ENCODE results near the gene KIAA1328. TPM values are rescaled to one million over a fixed set of nuclear protein-coding genes. Genes with fewer than 3 reads are reported as not detected.

KIAA1328 gene
- polyA plus RNA-seq, 2 of the 4 experiments (the other 2 are of a cell fraction): 1.7 to 3.9 TPM

GRCh38 chr18:37270666-37271052 is 441.7 kb downstream of the KIAA1328 start:
- Histone ChIP-seq H3K4me2 (no peak overlapping the region), H3K4me1 (no peaks in the 10 kb centered on the region), H3K4me3 (no peak overlapping the region), H3K27ac (no peak overlapping the region), H3K9me3 (no peaks in the 10 kb centered on the region)
- CTCF ChIA-PET: no interaction called here
- WGBS (ENCODE audit: missing lambda C conversion rate): 70% methylated on average over 5 of the region's 7 CpGs
- POLR2A ChIA-PET: no interaction called here
- no peak for DNase-seq (ENCODE audit: low read depth in 1 of 2, low spot score in 1 of 2)
- no peak for FAIRE-seq
- ATAC-seq: no peak
- TF ChIP-seq POLR2A (IDR thresholded peaks at IDR 0.05; ENCODE audit: low read length) (no peak), POLR2AphosphoS2 (conservative IDR thresholded peaks at IDR 0.05; ENCODE audit: low read length) (no peak), EP300 (IDR thresholded peaks at IDR 0.05) (no peak), REST (IDR thresholded peaks at IDR 0.05) (no peak), ZFP36 (IDR thresholded peaks at IDR 0.05; ENCODE audit: borderline replicate concordance, partially characterized antibody) (no peak), CHD2 (IDR thresholded peaks at IDR 0.05; ENCODE audit: low read length, partially characterized antibody) (no peak), PHF8 (IDR thresholded peaks at IDR 0.05; ENCODE audit: borderline replicate concordance, low read depth) (no peak), NFE2L2 (conservative IDR thresholded peaks at IDR 0.05; ENCODE audit: low read length) (no peak), NR3C1 (IDR thresholded peaks at IDR 0.05) (no peak), TFCP2L1 (CRISPR knock-in tag; IDR thresholded peaks at IDR 0.05) (no peak), RARB (CRISPR knock-in tag; IDR thresholded peaks at IDR 0.05) (no peak), ZSCAN20 (CRISPR knock-in tag; IDR thresholded peaks at IDR 0.05) (no peak), EHF (CRISPR knock-in tag; IDR thresholded peaks at IDR 0.05) (no peak)

GRCh38 chr18:37272226-37272625 is 443.3 kb downstream of the KIAA1328 start:
- WGBS (ENCODE audit: missing lambda C conversion rate): 3% methylated on average over 2 of the region's 2 CpGs
- TF ChIP-seq CBX8 (IDR thresholded peaks at IDR 0.05) (no peak), CTCF (IDR thresholded peaks at IDR 0.05) (no peak)
- CTCF ChIA-PET: no interaction called here
- POLR2A ChIA-PET: no interaction called here
- Histone ChIP-seq H3K4me2 (no peak overlapping the region), H3K4me1 (no peaks in the 10 kb centered on the region), H3K27ac (no peak overlapping the region), H3K4me3 (no peak overlapping the region), H3K9me3 (no peaks in the 10 kb centered on the region)
- DNase-seq (ENCODE audit: low read depth in 1 of 2, low spot score in 1 of 2) (no peak), ATAC-seq (no peak), FAIRE-seq (no peak)

GRCh38 chr18:37272841-37273240 is 443.9 kb downstream of the KIAA1328 start:
- TF ChIP-seq CBX8 (IDR thresholded peaks at IDR 0.05) (no peak), TFCP2L1 (CRISPR knock-in tag; IDR thresholded peaks at IDR 0.05) (no peak), EHMT2 (IDR thresholded peaks at IDR 0.05; ENCODE audit: low read depth) (no peak), BCL3 (IDR thresholded peaks at IDR 0.05) (no peak)
- 43% methylated on average over 6 of the region's 16 CpGs for WGBS (ENCODE audit: missing lambda C conversion rate)

More at GRCh38 chr18:37272841-37273240, 443.9 kb downstream of the KIAA1328 start:
- FAIRE-seq (no peak), ATAC-seq (no peak), DNase-seq (ENCODE audit: low read depth in 1 of 2, low spot score in 1 of 2) (no peak)
- Histone ChIP-seq H3K4me3 (no peak overlapping the region), H3K27ac (no peak overlapping the region), H3K4me1 (no peaks in the 10 kb centered on the region), H3K9me3 (no peaks in the 10 kb centered on the region), H3K4me2 (no peak overlapping the region)
- CTCF ChIA-PET: no interaction called here
- POLR2A ChIA-PET: no interaction called here
